HepG2 (cell line): ENCODE data around the gene ADAT3. TPM values are rescaled to one million over a fixed set of nuclear protein-coding genes. Genes with fewer than 3 reads are reported as not detected.
A peak's percentile ranks its signal among the peaks of the same experiment; 100 is the strongest.

ENCODE experiments used
- ATAC-seq: fragments of 200-7000 bp; cut with Tn5 transposase; 3 replicates; pipeline ENCODE4 v1.9.1; 2020; ENCODE audit warnings: mild to moderate bottlenecking, moderate library complexity
- BruUV-seq: library from RNA; stranded (reverse); fragments of 400-500 nt; replicated peaks from 2 replicates; lab custom pipeline; 2021; lab: Mats Ljungman, UMichigan
- CTCF ChIA-PET: fragments of 300-600 bp; formaldehyde crosslinking; extraction: SDS; loops from one replicate; lab custom pipeline; 2021; ENCODE audit warnings: low total read pairs, inconsistent platforms, low intra/inter-chr PET ratio; lab: Yijun Ruan, JAX
- POLR2A ChIA-PET: fragments of 350-600 bp; sonication (Branson Sonifier 250); formaldehyde crosslinking; loops from one replicate; lab custom pipeline; 2020; ENCODE audit warnings: antibody characterized with exemption, inconsistent platforms; lab: Yijun Ruan, JAX
- DNase-seq: peaks from one replicate; pipeline ENCODE4 v3.0.0-alpha.2; 2015; ENCODE audit warnings: low spot score
- FAIRE-seq: peaks from 3 replicates; lab custom pipeline; 2011; peaks lifted over from hg19 to GRCh38; lab: Jason Lieb, UNC
- H2AFZ ChIP-seq: one replicate; pipeline ENCODE4 v1.6.1; 2011; ENCODE audit warnings: low read length, inconsistent platforms
- H3K27ac ChIP-seq: fragments of 300-600 bp; 3 replicates; pipeline ENCODE4 v1.8.0; 2011; ENCODE audit warnings: mixed run types, mild to moderate bottlenecking, mixed read lengths, low read length, inconsistent platforms; ENCODE audit not compliant: insufficient read depth; ENCODE audit errors: extremely low read length
- H3K27me3 ChIP-seq, 2 experiments: fragments of 200-600 bp in 1 of 2; 2 replicates in 1 of 2; 3 replicates in 1 of 2; pipeline versions ENCODE4 v1.6.0 to v1.8.0; 2011; ENCODE audit warnings: low read length in 2 of 2, mild to moderate bottlenecking in 2 of 2, moderate library complexity in 2 of 2, inconsistent platforms in 1 of 2; ENCODE audit not compliant: insufficient read depth in 2 of 2, control insufficient read depth in 1 of 2
- H3K36me3 ChIP-seq, 2 experiments: fragments of 200-600 bp in 1 of 2; replicated peaks in 1 of 2; 2 replicates in 1 of 2; 3 replicates in 1 of 2; pipeline versions ENCODE4 v1.5.1 to v1.8.0; 2011; ENCODE audit warnings: low read length in 2 of 2, inconsistent platforms in 1 of 2; ENCODE audit not compliant: insufficient read depth in 2 of 2, control insufficient read depth in 1 of 2
- H3K4me1 ChIP-seq: 2 replicates; pipeline ENCODE4 v1.5.1; 2012; ENCODE audit warnings: low read length, inconsistent platforms; ENCODE audit not compliant: insufficient read depth
- H3K4me2 ChIP-seq: 2 replicates; pipeline ENCODE4 v1.6.0; 2011; ENCODE audit warnings: low read depth, low read length, inconsistent platforms
- H3K4me3 ChIP-seq, 3 experiments: fragments of 200-600 bp in 1 of 3; sonication (generic), shearing (Covaris generic) in 1 of 3; replicated peaks in 1 of 3; 2 replicates each; pipeline ENCODE4 v1.5.1; 2011 to 2016; ENCODE audit warnings: low read length in 3 of 3, inconsistent platforms in 2 of 3, low read depth in 2 of 3, mild to moderate bottlenecking in 2 of 3, control low read depth in 1 of 3, mixed read lengths in 1 of 3; ENCODE audit not compliant: insufficient read depth in 1 of 3
- H3K79me2 ChIP-seq: one replicate; pipeline ENCODE4 v1.6.1; 2011; ENCODE audit warnings: low read length, inconsistent platforms; ENCODE audit not compliant: insufficient read depth
- H3K9ac ChIP-seq: 2 replicates; pipeline ENCODE4 v1.6.0; 2011; ENCODE audit warnings: mild to moderate bottlenecking, low read depth, low read length, inconsistent platforms; ENCODE audit not compliant: insufficient read depth
- H3K9me3 ChIP-seq: 2 replicates; pipeline ENCODE4 v1.5.1; 2012; ENCODE audit warnings: mild to moderate bottlenecking, low read length
- H4K20me1 ChIP-seq: 2 replicates; pipeline ENCODE4 v1.6.0; 2011; ENCODE audit warnings: inconsistent platforms, mild to moderate bottlenecking, low read length, moderate library complexity; ENCODE audit not compliant: insufficient read depth
- EED ChIP-seq: sonication (generic); formaldehyde crosslinking; IDR thresholded peaks from 2 replicates; pipeline ENCODE4 v1.5.0; 2020; ENCODE audit warnings: mild to moderate bottlenecking, missing genetic modification reagents
- PAX8 ChIP-seq: sonication (generic); formaldehyde crosslinking; IDR thresholded peaks from 2 replicates; pipeline ENCODE4 v1.8.0; 2022; ENCODE audit warnings: mild to moderate bottlenecking, missing genetic modification reagents, borderline replicate concordance
- SIX1 ChIP-seq: sonication (generic); formaldehyde crosslinking; IDR thresholded peaks from 2 replicates; pipeline ENCODE4 v1.4.0; 2020; ENCODE audit warnings: missing genetic modification reagents, borderline replicate concordance
- THYN1 ChIP-seq: sonication (generic); formaldehyde crosslinking; IDR thresholded peaks from 2 replicates; pipeline ENCODE4 v1.8.1; 2023; ENCODE audit warnings: low read depth, mild to moderate bottlenecking, moderate library complexity, missing genetic modification reagents, borderline replicate concordance
- ZBTB38 ChIP-seq: sonication (generic); formaldehyde crosslinking; IDR thresholded peaks from 2 replicates; pipeline ENCODE4 v1.5.1; 2020; ENCODE audit warnings: mild to moderate bottlenecking, missing genetic modification reagents
- ZNF432 ChIP-seq: sonication (generic); formaldehyde crosslinking; IDR thresholded peaks from 2 replicates; pipeline ENCODE4 v1.5.0; 2020; ENCODE audit warnings: missing genetic modification reagents, mild to moderate bottlenecking, borderline replicate concordance
- WGBS: methylation state at CpG from one replicate; pipeline ENCODE4 v1.1.6; 2017; ENCODE audit warnings: low lambda C conversion rate; 5-methylcytosine and 5-hydroxymethylcytosine counted together
- in situ Hi-C: cut with HindIII; loops from 2 replicates; pipeline ENCODE4 v1.10.0; 2017; ENCODE audit warnings: low pct_unique_long_range_greater_than_20kb; ENCODE audit not compliant: extremely low pct_ligation_motif_present
- intact Hi-C: fragments of 100-400 bp; cut with micrococcal nuclease; formaldehyde crosslinking; loops from one replicate; pipeline ENCODE4 v1.10.0; 2022; ENCODE audit not compliant: unreplicated experiment
- polyA plus RNA-seq, 8 experiments: library from polyadenylated mRNA; depleted of rRNA in 3 of 8; stranded (reverse) in 7 of 8; unstranded in 1 of 8; fragments of >200 nt; fragmentation: Illumina TruSeq in 4 of 8; extraction: Trizol in 4 of 8; gene quantifications; 2 replicates each; pipeline versions ENCODE4 v1.2.1 to v1.2.3, GENCODE V29; 2011 to 2016; ENCODE audit warnings: low read depth in 4 of 8, missing spikeins in 1 of 8, mixed read lengths in 1 of 8; ENCODE audit not compliant: insufficient read depth in 1 of 8
- total RNA-seq, 5 experiments: library from RNA; depleted of rRNA; stranded (reverse); fragments of >200 nt; fragmentation: Illumina TruSeq; extraction: Trizol; gene quantifications; 2 replicates each; pipeline ENCODE4 v1.2.3, GENCODE V29; 2016; ENCODE audit warnings: low read depth in 1 of 5
- TF ChIP-seq, protein P1 (sequence below): sonication (generic); formaldehyde crosslinking; IDR thresholded peaks from 2 replicates; pipeline ENCODE4 v1.5.0; 2020; ENCODE audit warnings: mild to moderate bottlenecking, missing genetic modification reagents

Gene ADAT3
- total and polyA plus RNA-seq, 2 of the 13 experiments (the other 11 are each of a cell fraction or from before 2014, with no cell fraction given): 0.95 to 3.5 TPM

DNA sequence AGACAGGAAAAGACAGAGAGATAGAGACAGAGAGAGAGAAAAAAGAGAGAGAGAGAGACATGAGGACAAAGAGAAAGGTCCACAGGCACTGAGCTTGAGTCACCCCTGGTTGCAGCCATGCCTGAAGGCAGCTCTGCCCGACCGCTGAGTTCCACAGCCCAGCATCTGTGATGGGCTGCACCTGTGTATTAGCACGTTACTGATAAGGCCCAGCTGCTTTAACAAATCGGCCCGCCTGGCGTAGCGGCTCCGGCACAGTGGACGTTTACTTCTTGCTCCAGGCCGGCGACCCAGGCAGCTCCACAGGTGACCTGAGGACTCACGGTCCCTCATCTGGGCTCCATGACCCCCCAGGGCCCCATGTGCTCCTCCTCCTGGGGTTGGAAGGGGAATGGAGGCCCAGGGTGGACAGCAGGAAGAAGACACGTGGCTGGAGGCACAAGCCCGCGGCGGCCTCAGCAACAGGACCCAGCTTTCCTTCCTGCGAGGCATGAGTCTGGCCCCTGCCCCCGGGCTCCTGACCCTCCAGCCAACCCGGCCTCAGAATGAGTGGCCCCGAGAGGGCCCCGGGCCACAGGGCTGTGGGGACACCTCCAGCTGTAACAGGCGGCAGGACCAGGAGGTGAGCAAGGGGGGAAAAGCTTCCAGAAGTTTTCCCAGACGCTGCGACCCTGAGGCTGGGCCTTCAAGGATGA is 31.9 kb downstream of the ADAT3 start (continued):
- TF ChIP-seq EED: no peak
- 0 out of 2 replicates have a peak, but pooled peaks have one; percentile 21 for TF ChIP-seq ZBTB38
- TF ChIP-seq ZNF432 (CRISPR knock-in tag): no peak

DNA sequence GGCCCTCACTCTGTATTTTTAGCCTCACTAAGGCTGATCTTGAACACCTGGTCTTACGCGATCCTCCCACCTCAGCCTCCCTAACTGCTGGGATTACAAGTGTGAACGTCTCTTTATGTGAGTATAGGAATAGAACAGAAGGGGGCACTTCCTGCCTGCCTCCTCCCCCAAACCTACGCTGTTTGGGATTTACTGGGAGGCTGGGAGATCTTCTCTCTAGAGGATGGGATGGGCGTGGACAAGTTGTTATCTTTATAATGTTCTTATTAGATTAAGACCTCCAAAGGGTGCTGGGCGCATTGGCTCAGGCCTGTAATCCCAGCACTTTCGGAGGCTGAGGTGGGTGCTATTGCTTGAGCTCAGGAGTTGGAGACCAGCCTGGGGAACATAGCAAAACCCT is 32.9 kb downstream of the ADAT3 start:
- no peaks in the 10 kb centered on the region for H3K9me3 ChIP-seq
- H3K4me2 ChIP-seq: no peak overlapping the region
- 81% methylated on average over 7 of the region's 7 CpGs for WGBS
- in situ Hi-C loops: loop anchor here (10.0 kb wide), 1 partner anchor 127 kb away; no protein-coding TSS in a partner anchor
- no peak overlapping the region for H3K4me3 ChIP-seq
- ChIA-PET POLR2A (no interaction called here), CTCF (no interaction called here)
- H4K20me1 ChIP-seq: peaks cover 11% of the 10 kb centered on the region
- peaks cover 14% of the 10 kb centered on the region for H3K79me2 ChIP-seq
- peaks cover 41% of the 10 kb centered on the region for H3K4me1 ChIP-seq
- no peaks in the 10 kb centered on the region; a peak in 1 of 5 replicates for H3K27me3 ChIP-seq
- no peak for FAIRE-seq
- DNase-seq: no peak
- no peak for ATAC-seq
- TF ChIP-seq THYN1 (CRISPR knock-in tag) (no peak), SIX1 (no peak), PAX8 (no peak)
- TF ChIP-seq, protein P1, sequence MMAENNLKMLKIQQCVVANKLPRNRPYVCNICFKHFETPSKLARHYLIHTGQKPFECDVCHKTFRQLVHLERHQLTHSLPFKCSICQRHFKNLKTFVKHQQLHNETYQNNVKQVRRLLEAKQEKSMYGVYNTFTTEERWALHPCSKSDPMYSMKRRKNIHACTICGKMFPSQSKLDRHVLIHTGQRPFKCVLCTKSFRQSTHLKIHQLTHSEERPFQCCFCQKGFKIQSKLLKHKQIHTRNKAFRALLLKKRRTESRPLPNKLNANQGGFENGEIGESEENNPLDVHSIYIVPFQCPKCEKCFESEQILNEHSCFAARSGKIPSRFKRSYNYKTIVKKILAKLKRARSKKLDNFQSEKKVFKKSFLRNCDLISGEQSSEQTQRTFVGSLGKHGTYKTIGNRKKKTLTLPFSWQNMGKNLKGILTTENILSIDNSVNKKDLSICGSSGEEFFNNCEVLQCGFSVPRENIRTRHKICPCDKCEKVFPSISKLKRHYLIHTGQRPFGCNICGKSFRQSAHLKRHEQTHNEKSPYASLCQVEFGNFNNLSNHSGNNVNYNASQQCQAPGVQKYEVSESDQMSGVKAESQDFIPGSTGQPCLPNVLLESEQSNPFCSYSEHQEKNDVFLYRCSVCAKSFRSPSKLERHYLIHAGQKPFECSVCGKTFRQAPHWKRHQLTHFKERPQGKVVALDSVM (CRISPR knock-in tag): 0 out of 2 replicates have a peak, but pooled peaks have one; percentile 33
- H3K36me3 ChIP-seq: no peaks in the 10 kb centered on the region
- H2AFZ ChIP-seq: no peak overlapping the region
- no peak overlapping the region for H3K27ac ChIP-seq
- BruUV-seq: no TSS peak
- no peak overlapping the region for H3K9ac ChIP-seq
- intact Hi-C loops: no loop called here
